Small intestine (tissue), 7 donors: Measurements from ENCODE around the gene CTNND2. TPM values are rescaled to one million over a fixed set of nuclear protein-coding genes. Genes with fewer than 3 reads are reported as not detected.

Experiments
- DNase-seq, 2 donors: peaks; one replicate each; pipeline versions ENCODE4 v3.0.0 to v3.0.0-alpha.2; 2013
- FAIRE-seq: peaks from 2 replicates; lab custom pipeline; 2012; peaks lifted over from hg19 to GRCh38; lab: Jason Lieb, UNC
- H3K27ac ChIP-seq, 3 donors: one replicate each; pipeline ENCODE4 v1.5.1; 2013; ENCODE audit warnings: low read length in 2 of 3, mild to moderate bottlenecking in 2 of 3, control low read depth in 1 of 3, inconsistent platforms in 1 of 3, low read depth in 1 of 3, moderate library complexity in 1 of 3
- H3K27me3 ChIP-seq, 3 donors: one replicate each; pipeline ENCODE4 v1.6.1; 2013; ENCODE audit warnings: low read length in 3 of 3, inconsistent platforms in 1 of 3; ENCODE audit not compliant: control insufficient read depth in 3 of 3, insufficient read depth in 3 of 3
- H3K36me3 ChIP-seq, 3 donors: one replicate each; pipeline ENCODE4 v1.6.1; 2013; ENCODE audit warnings: low read length in 3 of 3, inconsistent platforms in 1 of 3, low read depth in 1 of 3, mild to moderate bottlenecking in 1 of 3, moderate library complexity in 1 of 3; ENCODE audit not compliant: control insufficient read depth in 3 of 3, insufficient read depth in 2 of 3
- H3K4me1 ChIP-seq, 3 donors: one replicate each; pipeline ENCODE4 v1.6.1; 2013; ENCODE audit warnings: low read length in 2 of 3, inconsistent platforms in 1 of 3, low read depth in 1 of 3, mild to moderate bottlenecking in 1 of 3, moderate library complexity in 1 of 3; ENCODE audit not compliant: control insufficient read depth in 3 of 3, insufficient read depth in 2 of 3
- H3K4me3 ChIP-seq, 3 donors: one replicate each; pipeline ENCODE4 v1.5.1; 2013; ENCODE audit warnings: low read length in 3 of 3, control low read depth in 1 of 3, inconsistent platforms in 1 of 3, low read depth in 1 of 3, mild to moderate bottlenecking in 1 of 3, moderate library complexity in 1 of 3
- H3K9me3 ChIP-seq, 2 donors: one replicate each; pipeline ENCODE4 v1.6.1; 2013; ENCODE audit warnings: low read depth in 1 of 2, low read length in 1 of 2; ENCODE audit not compliant: control insufficient read depth in 2 of 2, insufficient read depth in 1 of 2
- WGBS, 3 donors: extraction: QIAGEN DNeasy Blood & Tissue Kit; methylation state at CpG; one replicate each; pipeline ENCODE4 v1.1.7; 2013; 5-methylcytosine and 5-hydroxymethylcytosine counted together
- polyA plus RNA-seq, 4 donors: library from polyadenylated mRNA; stranded (reverse) in 3 of 4; unstranded in 1 of 4; fragments of 200-250 nt in 3 of 4; fragments of 120-200 nt in 1 of 4; gene quantifications; one replicate each; pipeline versions ENCODE4 v1.2.1 to v1.2.3, GENCODE V29; 2013
- donor health status: healthy with polysubstance abuse.
- donor health status: control.
- donor health status: control.
- donor health status: Bipolar disorder and iron deficiency.
- donor health status: healthy.

The CTNND2 gene
- polyA plus RNA-seq, 4 donors: 1.1 to 3.0 TPM; not detected in 2

DNA sequence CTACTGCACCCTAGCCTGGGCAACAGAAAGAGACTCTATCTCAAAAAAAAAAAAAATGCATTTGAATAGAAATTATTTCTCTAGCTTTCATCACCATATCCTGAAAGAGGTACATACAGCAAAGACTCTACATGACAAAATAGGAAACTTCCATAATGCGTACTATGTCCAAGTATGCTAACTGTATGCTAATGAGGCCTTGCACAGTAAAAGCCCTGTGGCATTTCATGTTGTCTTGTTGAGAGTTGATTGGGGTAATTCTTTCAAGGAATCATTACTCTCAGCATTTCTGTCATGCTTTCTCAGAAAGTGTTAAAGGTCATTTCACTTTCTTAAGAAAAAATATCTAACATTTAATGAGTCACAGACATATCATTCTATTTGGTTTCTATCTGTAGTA lies 393.4 kb downstream of the CTNND2 start:
- no peaks in the 10 kb centered on the region for H3K4me1 ChIP-seq
- H3K27ac ChIP-seq: no peak overlapping the region
- no peaks in the 10 kb centered on the region for H3K27me3 ChIP-seq
- H3K36me3 ChIP-seq: no peaks in the 10 kb centered on the region
- no peaks in the 10 kb centered on the region for H3K9me3 ChIP-seq
- H3K4me3 ChIP-seq: no peak overlapping the region
- WGBS, 3 donors: 92 to 100% (median 97%) methylated on average over 1 of the region's 1 CpG
- FAIRE-seq: no peak
- no peak for DNase-seq

GRCh38 chr5:11509793-11510192 lies 394.5 kb downstream of the CTNND2 start:
- WGBS, 3 donors: 38 to 69% (median 46%) methylated on average over 7 of the region's 7 CpGs
- no peaks in the 10 kb centered on the region for H3K27me3 ChIP-seq
- no peak overlapping the region for H3K27ac ChIP-seq
- no peak overlapping the region for H3K4me3 ChIP-seq
- no peaks in the 10 kb centered on the region for H3K4me1 ChIP-seq
- no peak for DNase-seq
- FAIRE-seq: no peak
- H3K9me3 ChIP-seq: no peaks in the 10 kb centered on the region
- H3K36me3 ChIP-seq: no peaks in the 10 kb centered on the region

GRCh38 chr5:11507156-11507910 lies 396.9 kb downstream of the CTNND2 start:
- DNase-seq (no peak), FAIRE-seq (no peak)
- WGBS, 3 donors: 48 to 67% (median 67%) methylated on average over 9 of the region's 9 CpGs
- H3K36me3 ChIP-seq: no peaks in the 10 kb centered on the region
- no peak overlapping the region for H3K27ac ChIP-seq
- H3K27me3 ChIP-seq: no peaks in the 10 kb centered on the region
- H3K9me3 ChIP-seq: no peaks in the 10 kb centered on the region
- H3K4me1 ChIP-seq: no peaks in the 10 kb centered on the region
- no peak overlapping the region for H3K4me3 ChIP-seq

- no peaks in the 10 kb centered on the region for H3K9me3 ChIP-seq
- FAIRE-seq (no peak), DNase-seq (no peak)
- WGBS, 3 donors: 60 to 85% (median 70%) methylated on average over 3 of the region's 3 CpGs
- no peak overlapping the region for H3K4me3 ChIP-seq
- H3K27ac ChIP-seq: no peak overlapping the region
- H3K27me3 ChIP-seq: no peaks in the 10 kb centered on the region
- no peaks in the 10 kb centered on the region for H3K36me3 ChIP-seq
- H3K4me1 ChIP-seq: no peaks in the 10 kb centered on the region
Measured at GRCh38 chr5:11504886-11505193, 399.4 kb downstream of the CTNND2 start.

DNA sequence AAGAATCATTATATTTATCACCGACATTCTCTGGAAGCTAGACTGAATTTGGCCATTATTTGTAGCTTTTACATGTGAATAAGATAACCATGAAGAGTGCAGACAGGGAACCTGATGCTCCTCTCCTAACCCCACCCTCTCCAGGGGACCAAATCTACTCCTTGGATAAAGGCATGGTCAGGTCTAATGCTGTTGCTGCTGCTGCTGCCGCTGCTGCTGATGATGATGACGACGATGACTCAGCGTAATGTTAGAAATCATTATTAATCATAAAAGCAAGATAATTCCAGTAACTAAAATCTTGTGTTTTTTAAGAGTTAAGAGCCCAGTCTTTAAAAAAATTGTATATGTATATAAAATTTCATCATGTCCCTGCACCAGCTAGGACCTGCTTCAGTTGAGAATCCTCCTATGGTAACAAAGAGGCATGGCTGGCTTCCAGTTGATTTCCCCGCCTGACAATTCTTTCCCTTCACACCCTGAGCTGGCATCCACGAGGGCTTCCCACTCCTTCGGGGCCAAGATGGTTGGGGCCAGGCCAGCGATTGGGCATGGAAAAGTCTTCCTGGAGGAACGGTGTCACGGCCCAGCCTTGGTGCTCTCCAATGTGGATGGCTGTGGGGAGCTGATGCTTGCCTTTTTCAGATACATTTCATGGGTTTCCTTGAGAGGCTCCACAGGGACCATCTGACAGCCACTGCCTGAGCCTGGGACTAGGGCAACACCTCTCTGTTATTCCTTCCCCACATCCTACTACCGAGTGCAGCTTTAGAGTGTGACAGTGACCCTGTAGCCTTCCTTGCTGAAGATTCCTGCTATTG lies 400.0 kb downstream of the CTNND2 start:
- FAIRE-seq: no peak
- 83 to 90% (median 89%) methylated on average over 12 of the region's 12 CpGs for WGBS, 3 donors
- H3K36me3 ChIP-seq: no peaks in the 10 kb centered on the region

DNA sequence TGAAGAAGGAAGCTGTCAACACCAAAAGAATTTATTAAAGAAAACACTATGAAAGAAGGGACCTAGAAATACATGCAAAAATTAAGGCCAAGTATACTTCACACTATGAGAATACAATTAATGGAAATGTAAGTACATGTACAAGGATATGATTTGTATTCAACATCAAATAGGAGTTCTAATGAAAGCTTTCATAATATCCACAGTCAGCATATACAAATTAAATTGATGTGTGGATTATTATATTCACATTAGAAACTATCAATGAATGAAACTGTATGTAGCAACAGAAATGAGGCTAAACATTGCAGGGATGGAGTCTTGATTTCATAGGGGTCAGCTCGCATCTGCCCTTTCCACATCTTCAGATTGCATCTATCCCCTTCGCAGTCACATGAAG lies 401.5 kb downstream of the CTNND2 start:
- WGBS, 3 donors: 89 to 96% (median 93%) methylated on average over 2 of the region's 2 CpGs
- no peak for FAIRE-seq
- Histone ChIP-seq H3K27me3 (no peaks in the 10 kb centered on the region), H3K27ac (no peak overlapping the region), H3K4me1 (no peaks in the 10 kb centered on the region), H3K36me3 (no peaks in the 10 kb centered on the region), H3K9me3 (no peaks in the 10 kb centered on the region), H3K4me3 (no peak overlapping the region)
- DNase-seq: no peak

More for the DNA sequence above, 400.0 kb downstream of the CTNND2 start:
- Histone ChIP-seq H3K27ac (no peak overlapping the region), H3K4me3 (no peak overlapping the region), H3K27me3 (no peaks in the 10 kb centered on the region), H3K4me1 (no peaks in the 10 kb centered on the region), H3K9me3 (no peaks in the 10 kb centered on the region)
- no peak for DNase-seq

DNA sequence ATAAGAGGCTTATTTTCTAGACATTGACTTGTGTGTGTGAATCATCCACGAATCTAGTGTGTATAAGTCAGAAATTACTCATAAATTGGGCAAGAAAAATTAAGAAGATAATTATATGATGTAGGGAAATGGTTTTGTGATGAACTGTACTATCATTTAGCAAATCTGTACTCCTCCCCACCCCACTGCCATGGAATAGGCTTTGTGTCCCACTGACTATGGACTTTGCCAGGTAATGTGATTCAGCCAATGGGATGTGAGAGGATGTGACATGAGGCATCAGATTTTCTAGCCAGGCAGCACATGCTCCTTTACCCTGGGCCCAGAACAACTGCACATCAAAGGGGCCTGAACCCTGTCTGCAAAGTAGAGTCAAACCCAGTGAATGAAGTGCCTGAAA lies 406.6 kb downstream of the CTNND2 start:
- H3K27ac ChIP-seq: no peak overlapping the region
- no peak for FAIRE-seq
- no peak for DNase-seq
- H3K4me1 ChIP-seq: no peaks in the 10 kb centered on the region
- H3K27me3 ChIP-seq: no peaks in the 10 kb centered on the region
- H3K4me3 ChIP-seq: no peak overlapping the region
- 68 to 78% (median 68%) methylated on average over 1 of the region's 1 CpG for WGBS, 3 donors
- H3K36me3 ChIP-seq: no peaks in the 10 kb centered on the region
- no peaks in the 10 kb centered on the region for H3K9me3 ChIP-seq

DNA sequence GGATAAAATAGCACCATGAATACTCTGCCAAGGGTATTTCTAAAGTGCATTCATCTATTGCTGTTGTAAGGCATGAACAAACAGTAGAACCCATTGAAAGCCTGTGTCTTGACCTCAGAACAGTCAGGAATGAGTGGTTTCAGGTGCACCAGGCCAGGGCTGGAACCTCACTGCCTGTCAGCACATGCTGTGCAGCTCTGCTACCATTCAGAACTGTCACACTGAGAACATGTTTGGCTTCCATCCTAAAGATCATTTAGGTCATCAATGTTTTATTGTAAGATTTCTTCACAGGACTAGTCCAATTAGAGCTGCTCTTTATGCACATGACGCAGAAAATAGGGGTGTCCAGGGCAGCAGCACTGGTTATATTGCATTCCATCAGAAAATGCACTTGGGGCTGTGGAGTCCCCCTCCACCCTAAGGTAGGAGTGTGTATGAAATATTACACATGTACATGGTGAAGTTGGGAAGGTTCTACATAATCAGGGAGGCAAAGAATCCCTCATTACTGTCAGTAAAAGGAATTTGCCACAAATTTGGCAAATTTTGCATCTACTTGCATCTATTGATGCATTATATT lies 408.0 kb downstream of the CTNND2 start:
- no peaks in the 10 kb centered on the region for H3K9me3 ChIP-seq

More for the DNA sequence above, 408.0 kb downstream of the CTNND2 start:
- H3K27me3 ChIP-seq: peaks cover 0 to 2% (median 0%) of the 10 kb centered on the region in 3 donors
- H3K4me3 ChIP-seq: no peak overlapping the region
- no peak for DNase-seq
- no peaks in the 10 kb centered on the region for H3K36me3 ChIP-seq
- no peak overlapping the region for H3K27ac ChIP-seq
- FAIRE-seq: no peak
- 90 to 100% (median 95%) methylated on average over 1 of the region's 1 CpG for WGBS, 3 donors
- H3K4me1 ChIP-seq: no peaks in the 10 kb centered on the region
